Astrocyte (in vitro differentiated cells and primary cell): ENCODE measurements around the gene FERMT3.

Source experiments
- EZH2 ChIP-seq: IDR thresholded peaks from 2 replicates; pipeline ENCODE4 v1.6.1; 2012; ENCODE audit warnings: mild to moderate bottlenecking, low read length, inconsistent platforms; ENCODE audit not compliant: insufficient read depth
- TF ChIP-seq, protein P1 (sequence below): IDR thresholded peaks from 2 replicates; pipeline ENCODE4 v1.5.1; 2011; ENCODE audit warnings: low read depth, mild to moderate bottlenecking, inconsistent platforms, low read length, moderate library complexity; ENCODE audit not compliant: insufficient read depth

DNA sequence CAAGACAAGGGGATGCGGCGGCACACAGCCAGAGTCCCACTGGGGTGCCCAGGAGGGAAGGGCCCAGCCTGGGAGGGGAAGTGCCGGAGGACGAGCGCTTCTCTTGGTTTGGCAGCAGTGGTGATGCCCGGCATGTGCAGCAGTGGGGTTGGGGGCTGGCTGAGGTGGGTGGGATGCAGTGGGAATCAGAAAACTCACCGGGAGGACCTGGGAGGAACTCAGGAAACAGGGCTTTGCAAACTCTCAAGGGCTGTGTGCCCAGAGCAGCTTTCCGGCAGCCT, 3.0 kb downstream of the FERMT3 start:
- TF ChIP-seq, protein P1, sequence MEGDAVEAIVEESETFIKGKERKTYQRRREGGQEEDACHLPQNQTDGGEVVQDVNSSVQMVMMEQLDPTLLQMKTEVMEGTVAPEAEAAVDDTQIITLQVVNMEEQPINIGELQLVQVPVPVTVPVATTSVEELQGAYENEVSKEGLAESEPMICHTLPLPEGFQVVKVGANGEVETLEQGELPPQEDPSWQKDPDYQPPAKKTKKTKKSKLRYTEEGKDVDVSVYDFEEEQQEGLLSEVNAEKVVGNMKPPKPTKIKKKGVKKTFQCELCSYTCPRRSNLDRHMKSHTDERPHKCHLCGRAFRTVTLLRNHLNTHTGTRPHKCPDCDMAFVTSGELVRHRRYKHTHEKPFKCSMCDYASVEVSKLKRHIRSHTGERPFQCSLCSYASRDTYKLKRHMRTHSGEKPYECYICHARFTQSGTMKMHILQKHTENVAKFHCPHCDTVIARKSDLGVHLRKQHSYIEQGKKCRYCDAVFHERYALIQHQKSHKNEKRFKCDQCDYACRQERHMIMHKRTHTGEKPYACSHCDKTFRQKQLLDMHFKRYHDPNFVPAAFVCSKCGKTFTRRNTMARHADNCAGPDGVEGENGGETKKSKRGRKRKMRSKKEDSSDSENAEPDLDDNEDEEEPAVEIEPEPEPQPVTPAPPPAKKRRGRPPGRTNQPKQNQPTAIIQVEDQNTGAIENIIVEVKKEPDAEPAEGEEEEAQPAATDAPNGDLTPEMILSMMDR, result no peak
- no peak for TF ChIP-seq EZH2
